Retinal pigment epithelial cell (primary cell): ENCODE data around the gene PFKP.

ENCODE experiments used
- DNase-seq: peaks from one replicate; pipeline ENCODE4 v3.0.0-alpha.2; 2010; ENCODE audit warnings: low read depth
- H3K4me3 ChIP-seq: 2 replicates; pipeline ENCODE4 v1.5.1; 2011; ENCODE audit warnings: mild to moderate bottlenecking, low read length, control low read depth, moderate library complexity
- TF ChIP-seq, protein P1 (sequence below): conservative IDR thresholded peaks from 2 replicates; pipeline ENCODE4 v1.5.1; 2011; ENCODE audit warnings: low read depth, low read length, control low read depth, inconsistent platforms

The PFKP gene

DNA sequence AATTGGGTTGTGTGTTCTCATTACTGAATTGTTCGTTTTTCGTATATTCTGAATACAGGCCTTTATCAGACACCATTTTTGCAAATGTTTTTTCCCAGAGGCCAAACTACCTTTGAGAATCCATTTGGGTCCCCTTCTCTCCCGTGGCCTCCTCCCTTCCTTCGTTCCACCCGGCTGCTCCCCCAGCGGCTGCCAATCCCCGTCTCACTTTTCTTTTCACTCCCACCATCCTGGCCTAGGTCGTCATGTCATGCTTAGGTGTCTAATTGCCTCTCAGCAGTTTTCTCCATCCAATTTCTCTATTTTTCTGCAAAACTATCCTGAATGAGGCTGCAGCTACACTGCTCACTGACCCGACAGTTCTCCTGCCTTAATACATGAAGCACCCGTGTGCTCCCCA is 87.3 kb downstream of the PFKP start:
- no peak overlapping the region for H3K4me3 ChIP-seq
- TF ChIP-seq, protein P1, sequence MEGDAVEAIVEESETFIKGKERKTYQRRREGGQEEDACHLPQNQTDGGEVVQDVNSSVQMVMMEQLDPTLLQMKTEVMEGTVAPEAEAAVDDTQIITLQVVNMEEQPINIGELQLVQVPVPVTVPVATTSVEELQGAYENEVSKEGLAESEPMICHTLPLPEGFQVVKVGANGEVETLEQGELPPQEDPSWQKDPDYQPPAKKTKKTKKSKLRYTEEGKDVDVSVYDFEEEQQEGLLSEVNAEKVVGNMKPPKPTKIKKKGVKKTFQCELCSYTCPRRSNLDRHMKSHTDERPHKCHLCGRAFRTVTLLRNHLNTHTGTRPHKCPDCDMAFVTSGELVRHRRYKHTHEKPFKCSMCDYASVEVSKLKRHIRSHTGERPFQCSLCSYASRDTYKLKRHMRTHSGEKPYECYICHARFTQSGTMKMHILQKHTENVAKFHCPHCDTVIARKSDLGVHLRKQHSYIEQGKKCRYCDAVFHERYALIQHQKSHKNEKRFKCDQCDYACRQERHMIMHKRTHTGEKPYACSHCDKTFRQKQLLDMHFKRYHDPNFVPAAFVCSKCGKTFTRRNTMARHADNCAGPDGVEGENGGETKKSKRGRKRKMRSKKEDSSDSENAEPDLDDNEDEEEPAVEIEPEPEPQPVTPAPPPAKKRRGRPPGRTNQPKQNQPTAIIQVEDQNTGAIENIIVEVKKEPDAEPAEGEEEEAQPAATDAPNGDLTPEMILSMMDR, result no peak
- no peak for DNase-seq

DNA sequence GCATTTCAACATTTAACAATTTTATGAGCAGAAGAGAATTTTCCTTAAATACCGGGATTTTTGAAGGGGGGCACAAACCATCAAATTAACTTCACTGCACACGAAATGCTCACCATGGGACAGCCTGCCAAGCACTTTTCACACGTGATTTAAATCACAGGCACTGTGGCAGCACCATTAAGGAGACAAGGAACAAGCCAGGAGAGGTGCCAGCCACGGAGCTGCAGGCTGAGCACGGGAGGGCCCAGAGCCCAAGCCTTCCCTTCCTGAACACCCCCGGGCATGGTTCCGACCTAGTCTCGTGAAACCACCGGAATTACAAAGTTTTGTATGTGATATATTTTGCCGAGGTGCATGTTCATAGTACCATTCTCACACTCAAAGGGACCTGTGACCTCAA is 91.8 kb downstream of the PFKP start:
- TF ChIP-seq, protein P1, result no peak
- DNase-seq, result no peak
- H3K4me3 ChIP-seq, result no peak overlapping the region

DNA sequence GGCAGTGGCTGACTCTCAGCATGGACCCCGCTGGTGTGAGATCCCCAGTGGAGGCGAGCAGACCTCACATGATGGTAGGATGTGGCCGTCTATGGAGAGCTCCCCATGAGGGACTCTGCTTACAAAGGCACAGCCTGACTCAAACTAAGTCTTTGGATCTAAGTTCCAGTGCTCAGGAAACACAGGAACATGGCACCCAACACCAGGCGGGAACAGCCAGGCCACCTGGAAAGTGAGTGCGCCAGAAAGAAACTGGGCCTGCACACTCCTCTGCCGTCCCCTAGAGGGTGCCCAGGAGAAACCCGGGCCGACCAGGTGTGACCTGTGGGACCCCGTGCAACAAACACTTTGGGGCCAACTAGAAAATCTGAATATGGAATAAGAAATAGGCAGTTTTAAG is 95.2 kb downstream of the PFKP start:
- no peak overlapping the region for H3K4me3 ChIP-seq
- DNase-seq, result no peak
- TF ChIP-seq, protein P1, result peak; percentile 35

DNA sequence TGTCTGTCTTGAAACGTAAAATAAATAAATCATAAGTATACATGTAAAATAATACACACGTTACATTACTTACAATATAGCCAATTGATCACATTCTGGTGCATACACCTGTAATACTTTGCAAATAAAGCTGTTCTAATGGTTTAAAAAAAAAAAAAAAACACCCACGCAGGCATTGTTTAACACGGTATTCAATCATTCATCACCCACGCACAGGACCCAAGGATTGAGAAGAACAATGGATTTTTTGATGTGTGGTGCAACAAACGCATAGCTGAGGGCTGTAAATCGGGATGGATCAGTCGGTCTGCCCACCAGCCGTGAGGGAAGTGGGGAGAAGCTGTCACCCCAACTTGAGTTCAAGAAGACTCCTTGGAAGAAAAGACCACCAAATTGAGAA is 96.5 kb downstream of the PFKP start:
- TF ChIP-seq, protein P1, result no peak
- DNase-seq, result no peak
- H3K4me3 ChIP-seq, result no peak overlapping the region

DNA sequence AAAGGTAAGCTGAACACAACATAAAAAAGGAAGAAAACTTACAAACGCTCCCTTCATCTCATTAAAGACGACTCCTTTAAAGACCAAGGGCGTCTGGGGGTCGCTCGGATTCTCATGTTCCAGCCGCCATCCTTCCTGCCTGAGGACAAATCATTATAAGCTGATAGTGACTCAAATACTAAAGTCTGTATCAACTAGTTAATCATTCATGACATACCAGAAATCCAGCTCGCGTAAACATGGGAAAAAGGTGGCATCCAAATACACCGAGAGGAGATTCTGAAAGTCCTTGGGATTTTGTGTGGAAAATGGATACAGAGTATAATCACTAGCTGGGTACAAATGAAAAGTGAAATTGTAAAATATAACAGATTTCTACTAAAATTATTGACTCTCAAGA is 97.8 kb downstream of the PFKP start:
- DNase-seq, result no peak
- no peak overlapping the region for H3K4me3 ChIP-seq
- TF ChIP-seq, protein P1, result no peak

DNA sequence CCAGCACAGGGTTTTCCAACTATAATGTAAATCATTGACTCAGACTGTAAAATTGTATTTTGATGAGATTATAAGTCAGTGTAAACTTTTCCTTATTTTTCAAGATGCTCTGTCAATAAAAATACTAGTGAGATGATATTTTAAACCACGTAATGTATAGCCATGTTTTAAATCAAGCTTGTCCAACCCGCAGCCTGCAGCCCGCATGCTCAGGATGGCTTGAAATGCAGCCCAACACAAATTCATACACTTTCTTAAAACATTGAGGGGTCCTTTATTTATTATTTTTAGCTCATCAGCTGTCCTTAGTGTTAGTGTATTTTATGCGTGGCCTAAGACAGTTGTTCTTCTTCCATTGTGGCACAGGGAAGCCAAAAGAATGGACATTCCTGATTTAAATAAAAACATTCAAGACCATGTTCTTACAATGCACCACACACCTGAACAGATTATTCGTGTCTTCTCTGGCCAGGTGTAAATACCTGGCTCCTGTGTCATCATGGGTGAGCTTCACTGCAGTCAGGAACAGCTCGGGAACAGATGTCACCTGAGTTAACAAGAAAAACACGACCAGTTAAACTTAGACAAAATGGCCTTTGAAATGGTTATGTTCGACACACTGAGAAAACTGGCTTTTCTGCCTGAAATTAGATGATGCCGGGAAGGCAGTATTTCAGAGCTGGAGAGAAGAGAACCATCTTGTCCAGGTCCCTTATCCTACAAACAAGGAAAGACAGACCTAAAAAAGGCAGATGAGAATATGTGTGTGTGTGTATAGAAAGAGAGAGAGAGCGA is 99.3 kb downstream of the PFKP start:
- no peak for DNase-seq
- no peak overlapping the region for H3K4me3 ChIP-seq
- TF ChIP-seq, protein P1, result no peak

DNA sequence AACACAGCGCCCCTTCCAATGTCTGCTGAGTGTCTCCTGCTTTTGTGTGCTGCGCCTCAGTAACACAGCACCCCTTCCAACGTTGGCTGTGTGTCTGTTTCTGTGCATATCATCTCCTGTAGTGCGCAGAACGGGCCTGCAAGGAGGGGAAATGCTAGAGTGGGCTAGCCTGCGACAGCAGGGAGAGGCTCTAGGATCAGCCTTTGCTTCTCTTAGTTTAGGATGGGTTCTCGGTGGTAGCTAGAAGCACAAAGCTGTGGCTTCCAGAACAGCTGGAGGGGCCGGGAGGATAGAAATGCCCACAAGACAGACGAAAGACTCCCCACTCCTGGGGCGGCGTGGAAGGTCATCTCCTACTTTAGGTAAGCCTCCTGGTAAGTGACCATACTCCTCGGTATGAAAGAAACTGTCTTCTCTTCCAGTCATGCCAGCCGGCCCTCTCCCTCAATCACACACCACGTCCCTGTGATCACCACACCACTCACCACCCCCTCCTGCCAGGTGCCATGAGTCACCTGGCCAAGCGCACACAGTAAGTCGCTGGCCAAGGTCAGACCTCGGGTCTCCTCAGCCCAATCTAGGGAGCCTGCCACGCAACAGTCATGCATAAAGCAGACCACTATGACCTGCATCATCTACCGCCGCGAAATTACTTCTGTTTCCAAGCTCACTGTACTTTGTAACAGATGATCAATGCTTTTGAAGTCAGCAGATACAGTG is 100.4 kb downstream of the PFKP start:
- DNase-seq, result no peak
- H3K4me3 ChIP-seq, result no peak overlapping the region
- TF ChIP-seq, protein P1, result no peak
